C4-2B (cell line): Measurements from ENCODE around the gene MLXIP.

Experiments used
- H3K27ac ChIP-seq: fragments of 450-650 bp; 2 replicates; pipeline ENCODE4 v1.5.1; 2017
- ZFX ChIP-seq: fragments of 450-650 bp; IDR thresholded peaks from 2 replicates; pipeline ENCODE4 v1.6.1; 2017
- TF ChIP-seq, protein P1 (sequence below): fragments of 450-650 bp; conservative IDR thresholded peaks from 2 replicates; pipeline ENCODE4 v1.5.1; 2017; ENCODE audit warnings: mild to moderate bottlenecking

Gene MLXIP

GRCh38 chr12:122076743-122077495, 1.6 kb upstream of the MLXIP start:
- peak overlapping the region; percentile 75; the same call in 1 of the 2 replicates for H3K27ac ChIP-seq
- TF ChIP-seq, protein P1, sequence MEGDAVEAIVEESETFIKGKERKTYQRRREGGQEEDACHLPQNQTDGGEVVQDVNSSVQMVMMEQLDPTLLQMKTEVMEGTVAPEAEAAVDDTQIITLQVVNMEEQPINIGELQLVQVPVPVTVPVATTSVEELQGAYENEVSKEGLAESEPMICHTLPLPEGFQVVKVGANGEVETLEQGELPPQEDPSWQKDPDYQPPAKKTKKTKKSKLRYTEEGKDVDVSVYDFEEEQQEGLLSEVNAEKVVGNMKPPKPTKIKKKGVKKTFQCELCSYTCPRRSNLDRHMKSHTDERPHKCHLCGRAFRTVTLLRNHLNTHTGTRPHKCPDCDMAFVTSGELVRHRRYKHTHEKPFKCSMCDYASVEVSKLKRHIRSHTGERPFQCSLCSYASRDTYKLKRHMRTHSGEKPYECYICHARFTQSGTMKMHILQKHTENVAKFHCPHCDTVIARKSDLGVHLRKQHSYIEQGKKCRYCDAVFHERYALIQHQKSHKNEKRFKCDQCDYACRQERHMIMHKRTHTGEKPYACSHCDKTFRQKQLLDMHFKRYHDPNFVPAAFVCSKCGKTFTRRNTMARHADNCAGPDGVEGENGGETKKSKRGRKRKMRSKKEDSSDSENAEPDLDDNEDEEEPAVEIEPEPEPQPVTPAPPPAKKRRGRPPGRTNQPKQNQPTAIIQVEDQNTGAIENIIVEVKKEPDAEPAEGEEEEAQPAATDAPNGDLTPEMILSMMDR, result no peak
- no peak for TF ChIP-seq ZFX

- peak; percentile 67; the same call in 1 of the 2 replicates for TF ChIP-seq ZFX
- TF ChIP-seq, protein P1, result no peak
- peak overlapping the region; percentile 75 for H3K27ac ChIP-seq
Measured at GRCh38 chr12:122079033-122079531, 526 bp downstream of the MLXIP start.

- TF ChIP-seq ZFX, result no peak
- TF ChIP-seq, protein P1, result no peak
- H3K27ac ChIP-seq, result peak overlapping the region; percentile 75
Measured at GRCh38 chr12:122079532-122080081, 1.1 kb downstream of the MLXIP start.

DNA sequence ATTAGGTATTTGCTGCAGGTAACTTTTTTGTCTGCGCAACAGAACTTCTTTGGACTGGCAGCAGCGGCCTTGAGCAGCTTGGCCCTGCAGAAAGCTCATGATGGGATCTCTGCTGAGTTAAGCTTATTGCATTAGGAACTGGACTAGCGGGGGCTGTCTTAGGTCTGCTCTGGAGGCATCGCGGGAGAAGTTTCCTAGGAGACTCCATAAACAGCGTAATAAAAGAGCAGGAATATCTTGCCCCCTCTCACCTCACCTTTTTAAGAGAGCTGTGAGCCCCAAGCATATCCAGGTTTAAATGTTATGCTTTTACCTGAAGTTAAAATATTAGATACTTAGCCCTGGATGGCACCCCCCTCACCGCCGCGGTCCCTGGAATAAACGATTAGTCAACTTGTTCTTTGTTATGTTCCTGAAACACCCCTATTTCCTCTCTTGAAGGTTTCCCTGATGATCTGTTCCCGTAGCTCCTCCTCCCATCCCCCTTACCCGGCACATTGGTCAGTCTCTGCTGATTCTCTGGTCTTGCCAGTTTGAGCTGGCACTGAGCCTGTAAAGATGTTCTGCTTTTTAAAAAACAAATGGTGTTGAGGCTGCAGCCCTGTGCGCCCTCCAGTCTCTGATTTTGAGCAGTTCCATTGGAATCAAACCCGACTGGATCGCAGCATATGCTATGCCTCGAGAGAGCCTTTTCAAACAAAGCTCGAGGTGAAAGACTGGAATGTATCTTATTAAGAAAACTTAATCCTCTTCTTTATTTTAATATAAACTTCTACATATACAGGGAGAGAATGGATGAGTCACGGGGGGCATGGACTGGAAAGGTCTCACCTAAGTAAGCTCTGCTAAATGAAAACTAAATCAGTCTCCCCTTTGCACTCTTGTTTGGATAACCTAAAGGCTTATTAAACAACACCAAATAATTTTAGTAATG, 1.9 kb downstream of the MLXIP start:
- peak overlapping the region; percentile 75 for H3K27ac ChIP-seq
- TF ChIP-seq, protein P1, result no peak
- TF ChIP-seq ZFX, result no peak

GRCh38 chr12:122081083-122081696, 2.6 kb downstream of the MLXIP start:
- H3K27ac ChIP-seq, result peak overlapping the region; percentile 0; the same call in 1 of the 2 replicates
- TF ChIP-seq, protein P1, result no peak
- TF ChIP-seq ZFX, result no peak

DNA sequence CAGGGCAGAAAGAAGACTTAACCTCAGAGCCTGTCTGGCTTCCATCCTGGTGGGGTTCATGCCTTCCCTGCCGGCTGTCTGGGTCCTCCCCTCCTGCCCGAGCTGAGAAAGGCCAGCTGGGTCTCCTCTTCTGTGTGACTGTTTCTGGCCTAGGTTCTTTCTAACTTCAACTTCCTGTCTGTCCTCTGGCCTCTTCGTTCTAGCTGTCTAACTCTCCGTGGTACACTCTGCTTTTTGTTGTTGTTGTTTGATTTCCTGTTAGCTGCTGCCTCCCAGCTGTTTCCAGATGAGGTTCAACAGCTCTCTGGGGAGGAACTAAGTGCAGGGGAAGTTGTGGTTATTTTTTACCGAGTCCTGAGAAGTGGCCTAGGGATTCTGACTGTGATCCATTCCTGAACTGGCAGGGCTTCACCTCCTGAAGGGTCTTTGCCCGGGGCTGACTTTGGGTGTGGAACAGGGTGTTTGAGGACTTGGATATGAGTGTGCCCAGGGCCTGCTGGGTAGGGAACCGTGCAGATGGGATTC, 3.2 kb downstream of the MLXIP start:
- no peak for TF ChIP-seq ZFX
- TF ChIP-seq, protein P1, result no peak
- peak overlapping the region; percentile 0; the same call in 1 of the 2 replicates for H3K27ac ChIP-seq
